IMR-90 (cell line): ENCODE measurements around the gene SPEF2. TPM values are rescaled to one million over a fixed set of nuclear protein-coding genes. Genes with fewer than 3 reads are reported as not detected.

Experiments used
- ATAC-seq: fragments of 200-7000 bp; cut with Tn5 transposase; 2 replicates; pipeline ENCODE4 v1.9.1; 2020; ENCODE audit warnings: low read depth, mild to moderate bottlenecking, moderate library complexity
- BruUV-seq: library from RNA; stranded (reverse); fragments of 400-500 nt; replicated peaks from 2 replicates; lab custom pipeline; 2021; lab: Mats Ljungman, UMichigan
- CTCF ChIA-PET: fragments of 300-600 bp; formaldehyde crosslinking; extraction: SDS; loops from one replicate; lab custom pipeline; 2021; ENCODE audit warnings: antibody characterized with exemption; lab: Yijun Ruan, JAX
- POLR2A ChIA-PET: fragments of 300-600 bp; sonication (Branson Sonifier 250); formaldehyde crosslinking; loops from one replicate; lab custom pipeline; 2022; ENCODE audit warnings: antibody characterized with exemption; ENCODE audit not compliant: unreplicated experiment; lab: Charles Lee
- DNase-seq: peaks from one replicate; pipeline ENCODE4 v3.0.0; 2013
- H2AFZ ChIP-seq: replicated peaks from 2 replicates; pipeline ENCODE3; 2013; ENCODE audit warnings: low read length, mild to moderate bottlenecking; ENCODE audit not compliant: poor library complexity
- H2AK5ac ChIP-seq: 2 replicates; pipeline ENCODE4 v1.6.1; 2013; ENCODE audit warnings: low read depth, low read length, inconsistent platforms
- H2AK9ac ChIP-seq: replicated peaks from 2 replicates; pipeline ENCODE3; 2013; ENCODE audit warnings: mild to moderate bottlenecking, low read depth, low read length, moderate library complexity; ENCODE audit not compliant: poor library complexity
- H2BK120ac ChIP-seq: 2 replicates; pipeline ENCODE4 v1.6.1; 2013; ENCODE audit warnings: low read depth, low read length, inconsistent platforms
- H2BK15ac ChIP-seq: 3 replicates; pipeline ENCODE4 v1.6.1; 2013; ENCODE audit warnings: low read depth, low read length, inconsistent platforms
- H2BK20ac ChIP-seq: 2 replicates; pipeline ENCODE4 v1.6.1; 2013; ENCODE audit warnings: low read depth, mild to moderate bottlenecking, inconsistent platforms, low read length, moderate library complexity
- H2BK5ac ChIP-seq: 2 replicates; pipeline ENCODE4 v1.6.1; 2013; ENCODE audit warnings: mild to moderate bottlenecking, low read depth, low read length, inconsistent platforms; ENCODE audit not compliant: poor library complexity, severe bottlenecking
- H3K14ac ChIP-seq: replicated peaks from 2 replicates; pipeline ENCODE4 v1.6.1; 2013; ENCODE audit warnings: low read depth, low read length, inconsistent platforms
- H3K18ac ChIP-seq: 2 replicates; pipeline ENCODE4 v1.6.1; 2013; ENCODE audit warnings: low read depth, low read length, control low read depth
- H3K23ac ChIP-seq: 2 replicates; pipeline ENCODE4 v1.6.1; 2013; ENCODE audit warnings: low read depth, low read length, inconsistent platforms
- H3K27ac ChIP-seq: 2 replicates; pipeline ENCODE4 v1.5.1; 2013; ENCODE audit warnings: mild to moderate bottlenecking, control low read depth, low read length; ENCODE audit not compliant: insufficient read depth
- H3K27me3 ChIP-seq: 2 replicates; pipeline ENCODE4 v1.6.1; 2013; ENCODE audit warnings: low read length; ENCODE audit not compliant: control insufficient read depth, insufficient read depth
- H3K36me3 ChIP-seq: 2 replicates; pipeline ENCODE4 v1.6.1; 2013; ENCODE audit warnings: low read length, mixed read lengths; ENCODE audit not compliant: control insufficient read depth, insufficient read depth
- H3K4ac ChIP-seq: 2 replicates; pipeline ENCODE4 v1.6.1; 2013; ENCODE audit warnings: low read depth, low read length, inconsistent platforms
- H3K4me1 ChIP-seq: 2 replicates; pipeline ENCODE4 v1.6.1; 2013; ENCODE audit warnings: low read length, mixed read lengths; ENCODE audit not compliant: control insufficient read depth, insufficient read depth
- H3K4me2 ChIP-seq: 2 replicates; pipeline ENCODE4 v1.6.1; 2013; ENCODE audit warnings: low read depth, mild to moderate bottlenecking, control low read depth, low read length, moderate library complexity
- H3K4me3 ChIP-seq: 2 replicates; pipeline ENCODE4 v1.5.1; 2013; ENCODE audit warnings: low read depth, mild to moderate bottlenecking, control low read depth, low read length, moderate library complexity; ENCODE audit not compliant: insufficient read depth
- H3K56ac ChIP-seq: 2 replicates; pipeline ENCODE4 v1.6.1; 2013; ENCODE audit warnings: low read length, inconsistent platforms; ENCODE audit not compliant: insufficient read depth; ENCODE audit errors: extremely low read depth
- H3K79me1 ChIP-seq, 2 experiments: 2 replicates each; pipeline ENCODE4 v1.6.1; 2013; ENCODE audit warnings: low read length in 2 of 2, inconsistent platforms in 1 of 2, low read depth in 1 of 2
- H3K9ac ChIP-seq: 2 replicates; pipeline ENCODE4 v1.6.1; 2013; ENCODE audit warnings: low read depth, low read length, control low read depth
- H3K9me1 ChIP-seq: 2 replicates; pipeline ENCODE4 v1.6.1; 2013; ENCODE audit warnings: low read length, inconsistent platforms; ENCODE audit not compliant: insufficient read depth
- H3K9me3 ChIP-seq: 2 replicates; pipeline ENCODE4 v1.6.1; 2013; ENCODE audit warnings: low read length; ENCODE audit not compliant: control insufficient read depth, insufficient read depth
- H4K20me1 ChIP-seq: 2 replicates; pipeline ENCODE4 v1.6.1; 2013; ENCODE audit warnings: low read length, inconsistent platforms; ENCODE audit not compliant: insufficient read depth
- H4K5ac ChIP-seq: 2 replicates; pipeline ENCODE4 v1.6.1; 2013; ENCODE audit warnings: mild to moderate bottlenecking, low read depth, low read length, control low read depth
- H4K8ac ChIP-seq, 2 experiments: 2 replicates each; pipeline ENCODE4 v1.6.1; 2013; ENCODE audit warnings: low read depth in 2 of 2, low read length in 2 of 2, control low read depth in 1 of 2, inconsistent platforms in 1 of 2
- H4K91ac ChIP-seq: 2 replicates; pipeline ENCODE4 v1.6.1; 2013; ENCODE audit warnings: low read depth, low read length, inconsistent platforms; ENCODE audit not compliant: insufficient read depth
- CEBPB ChIP-seq: IDR thresholded peaks from 2 replicates; pipeline ENCODE4 v1.6.1; 2012; ENCODE audit warnings: low read depth, low read length, improper control_type of control experiment
- ELK1 ChIP-seq: fragments of 150-350 bp; IDR thresholded peaks from 2 replicates; pipeline ENCODE4 v1.6.1; 2016; ENCODE audit warnings: low read depth, mild to moderate bottlenecking, low read length, moderate library complexity, borderline replicate concordance
- MAZ ChIP-seq: IDR thresholded peaks from 2 replicates; pipeline ENCODE4 v1.6.1; 2012; ENCODE audit warnings: low read depth, mild to moderate bottlenecking, low read length, improper control_type of control experiment, moderate library complexity, borderline replicate concordance
- MXI1 ChIP-seq: IDR thresholded peaks from 2 replicates; pipeline ENCODE4 v1.6.1; 2012; ENCODE audit warnings: low read depth, mild to moderate bottlenecking, low read length, moderate library complexity, borderline replicate concordance
- NFE2L2 ChIP-seq: fragments of 150-350 bp; IDR thresholded peaks from 2 replicates; pipeline ENCODE4 v1.6.1; 2016; ENCODE audit warnings: low read depth, mild to moderate bottlenecking, low read length
- SMC3 ChIP-seq: fragments of 150-350 bp; IDR thresholded peaks from 2 replicates; pipeline ENCODE4 v1.6.1; 2016; ENCODE audit warnings: low read depth, mild to moderate bottlenecking, antibody characterized with exemption, low read length, moderate library complexity
- USF2 ChIP-seq: fragments of 150-350 bp; IDR thresholded peaks from 2 replicates; pipeline ENCODE4 v1.6.1; 2017; ENCODE audit warnings: mild to moderate bottlenecking, antibody characterized with exemption, low read length, low read depth
- WGBS, 2 experiments: methylation state at CpG; one replicate each; pipeline versions ENCODE4 v1.1.5 to v1.1.7; 2013; ENCODE audit warnings: missing lambda C conversion rate in 2 of 2; ENCODE audit not compliant: insufficient read length in 1 of 2; ENCODE audit errors: extremely low coverage in 2 of 2; 5-methylcytosine and 5-hydroxymethylcytosine counted together
- dilution Hi-C: fragments of 300-500 bp; cut with HindIII; formaldehyde crosslinking; loops from one replicate; pipeline ENCODE4 v1.14.3; 2018; ENCODE audit warnings: low sequenced_read_pairs; ENCODE audit not compliant: unreplicated experiment
- in situ Hi-C: fragments of 300-500 bp; cut with MboI; formaldehyde crosslinking; loops from 3 replicates; pipeline ENCODE4 v1.14.3; 2019; ENCODE audit warnings: low sequenced_read_pairs, inconsistent platforms, mixed read lengths
- intact Hi-C: fragments of 100-400 bp; cut with micrococcal nuclease; formaldehyde crosslinking; loops from 2 replicates; pipeline ENCODE4 v1.10.0; 2022
- polyA plus RNA-seq, 3 experiments: library from polyadenylated mRNA; depleted of rRNA; stranded (reverse); fragments of >200 nt; gene quantifications; 2 replicates each; pipeline ENCODE4 v1.2.3, GENCODE V29; 2012; ENCODE audit warnings: low replicate concordance in 1 of 3
- total RNA-seq: library from RNA; depleted of rRNA; stranded (reverse); fragments of >200 nt; gene quantifications from 2 replicates; pipeline ENCODE4 v1.2.3, GENCODE V29; 2012
- TF ChIP-seq, protein P1 (sequence below): conservative IDR thresholded peaks from 2 replicates; pipeline ENCODE4 v1.5.1; 2012; ENCODE audit warnings: mild to moderate bottlenecking, low read depth, low read length, improper control_type of control experiment

Gene SPEF2
- total and polyA plus RNA-seq, 2 of the 4 experiments (the other 2 are of a cell fraction), result 1.7 to 2.3 TPM

- ChIA-PET CTCF (no interaction called here), POLR2A (no interaction called here)
- no peak overlapping the region for H3K4me3 ChIP-seq
- H3K56ac ChIP-seq, result no peak overlapping the region
- no peaks in the 10 kb centered on the region for H3K36me3 ChIP-seq
- no peak overlapping the region for H2BK5ac ChIP-seq
- H3K9me3 ChIP-seq, result no peaks in the 10 kb centered on the region
- no peak overlapping the region for H3K18ac ChIP-seq
- H3K14ac ChIP-seq, result no peak overlapping the region
- H2BK20ac ChIP-seq, result no peak overlapping the region
- H3K4me1 ChIP-seq, result no peaks in the 10 kb centered on the region
- H3K27ac ChIP-seq, result no peak overlapping the region
- no peak overlapping the region for H4K8ac ChIP-seq
- H3K4me2 ChIP-seq, result no peak overlapping the region
- H3K9me1 ChIP-seq, result no peaks in the 10 kb centered on the region
- no TSS peak for BruUV-seq
- H2BK120ac ChIP-seq, result no peak overlapping the region
- no peaks in the 10 kb centered on the region for H3K79me1 ChIP-seq
- H3K4ac ChIP-seq, result no peak overlapping the region
- no peak overlapping the region for H2AK5ac ChIP-seq
- DNase-seq (no peak), ATAC-seq (no peak)
- no peak overlapping the region for H2BK15ac ChIP-seq
- no peak overlapping the region for H2AFZ ChIP-seq
- H4K91ac ChIP-seq, result no peak overlapping the region
- no peak overlapping the region for H3K9ac ChIP-seq
- H4K20me1 ChIP-seq, result no peaks in the 10 kb centered on the region
- WGBS, 2 experiments, result 48% methylated on average over 2 of the region's 4 CpGs; no CpG with 5 or more reads in 1 of the 2 experiments
- in situ Hi-C loops (no loop called here), dilution Hi-C loops (no loop called here), intact Hi-C loops (no loop called here)
- H3K23ac ChIP-seq, result no peak overlapping the region
- TF ChIP-seq MAZ, result no peak
- no peak for TF ChIP-seq SMC3
- no peak for TF ChIP-seq CEBPB
- no peak for TF ChIP-seq NFE2L2
- no peak for TF ChIP-seq USF2
- TF ChIP-seq, protein P1, sequence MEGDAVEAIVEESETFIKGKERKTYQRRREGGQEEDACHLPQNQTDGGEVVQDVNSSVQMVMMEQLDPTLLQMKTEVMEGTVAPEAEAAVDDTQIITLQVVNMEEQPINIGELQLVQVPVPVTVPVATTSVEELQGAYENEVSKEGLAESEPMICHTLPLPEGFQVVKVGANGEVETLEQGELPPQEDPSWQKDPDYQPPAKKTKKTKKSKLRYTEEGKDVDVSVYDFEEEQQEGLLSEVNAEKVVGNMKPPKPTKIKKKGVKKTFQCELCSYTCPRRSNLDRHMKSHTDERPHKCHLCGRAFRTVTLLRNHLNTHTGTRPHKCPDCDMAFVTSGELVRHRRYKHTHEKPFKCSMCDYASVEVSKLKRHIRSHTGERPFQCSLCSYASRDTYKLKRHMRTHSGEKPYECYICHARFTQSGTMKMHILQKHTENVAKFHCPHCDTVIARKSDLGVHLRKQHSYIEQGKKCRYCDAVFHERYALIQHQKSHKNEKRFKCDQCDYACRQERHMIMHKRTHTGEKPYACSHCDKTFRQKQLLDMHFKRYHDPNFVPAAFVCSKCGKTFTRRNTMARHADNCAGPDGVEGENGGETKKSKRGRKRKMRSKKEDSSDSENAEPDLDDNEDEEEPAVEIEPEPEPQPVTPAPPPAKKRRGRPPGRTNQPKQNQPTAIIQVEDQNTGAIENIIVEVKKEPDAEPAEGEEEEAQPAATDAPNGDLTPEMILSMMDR, result no peak
- no peak for TF ChIP-seq MXI1
- TF ChIP-seq ELK1, result no peak
- no peaks in the 10 kb centered on the region for H3K27me3 ChIP-seq
- H2AK9ac ChIP-seq, result no peak overlapping the region
- H4K5ac ChIP-seq, result no peak overlapping the region
Observed at GRCh38 chr5:35816881-35817521, 199.3 kb downstream of the SPEF2 start.
